Mesenchymal stem cell (in vitro differentiated cells and primary cell): Measurements from ENCODE around the gene NCF1.
"Not testable (repeated sequence)": the region's sequence is repeated elsewhere in the genome, so short reads cannot be mapped to it uniquely, and the experiment has no call there.

Experiments used
- DNase-seq: peaks from one replicate; pipeline ENCODE4 v3.0.0-alpha.2; 2013
- H2AFZ ChIP-seq: one replicate; pipeline ENCODE4 v1.6.1; 2013; ENCODE audit warnings: low read depth, mild to moderate bottlenecking, control low read depth, inconsistent platforms, low read length, moderate library complexity
- H2AK5ac ChIP-seq: 2 replicates; pipeline ENCODE4 v1.6.1; 2013; ENCODE audit warnings: low read length, moderate library complexity, mild to moderate bottlenecking, inconsistent platforms; ENCODE audit not compliant: severe bottlenecking
- H2BK120ac ChIP-seq: one replicate; pipeline ENCODE4 v1.6.1; 2013; ENCODE audit warnings: low read depth, mild to moderate bottlenecking, inconsistent platforms, low read length, moderate library complexity
- H2BK12ac ChIP-seq, 2 experiments: one replicate each; pipeline ENCODE4 v1.6.1; 2013; ENCODE audit warnings: inconsistent platforms in 2 of 2, low read length in 2 of 2, mild to moderate bottlenecking in 2 of 2, moderate library complexity in 2 of 2, control low read depth in 1 of 2
- H2BK15ac ChIP-seq: one replicate; pipeline ENCODE4 v1.6.1; 2013; ENCODE audit warnings: mild to moderate bottlenecking, low read depth, inconsistent platforms; ENCODE audit not compliant: poor library complexity, severe bottlenecking
- H2BK5ac ChIP-seq: 2 replicates; pipeline ENCODE4 v1.6.1; 2013; ENCODE audit warnings: low read depth, mild to moderate bottlenecking, low read length, control low read depth, inconsistent platforms; ENCODE audit not compliant: poor library complexity, severe bottlenecking
- H3K14ac ChIP-seq, 2 experiments: one replicate each; pipeline ENCODE4 v1.6.1; 2013; ENCODE audit warnings: inconsistent platforms in 2 of 2, low read length in 2 of 2, control low read depth in 1 of 2, mild to moderate bottlenecking in 1 of 2, moderate library complexity in 1 of 2
- H3K18ac ChIP-seq, 2 experiments: one replicate each; pipeline ENCODE4 v1.6.1; 2013; ENCODE audit warnings: inconsistent platforms in 2 of 2, low read length in 2 of 2, control low read depth in 1 of 2, low read depth in 1 of 2, mild to moderate bottlenecking in 1 of 2
- H3K23ac ChIP-seq, 2 experiments: one replicate each; pipeline ENCODE4 v1.6.1; 2013; ENCODE audit warnings: inconsistent platforms in 2 of 2, low read length in 2 of 2, mild to moderate bottlenecking in 2 of 2, moderate library complexity in 2 of 2, control low read depth in 1 of 2
- H3K27ac ChIP-seq: 2 replicates; pipeline ENCODE4 v1.5.1; 2013; ENCODE audit warnings: mild to moderate bottlenecking, moderate library complexity, low read length, control low read depth, inconsistent platforms; ENCODE audit not compliant: poor library complexity, severe bottlenecking
- H3K27me3 ChIP-seq, 2 experiments: 2 replicates each; pipeline versions ENCODE4 v1.6.1 to v1.7.0; 2013; ENCODE audit warnings: low read length in 2 of 2, mild to moderate bottlenecking in 2 of 2, moderate library complexity in 2 of 2, control low read depth in 1 of 2, inconsistent platforms in 1 of 2; ENCODE audit not compliant: control insufficient read depth in 1 of 2, insufficient read depth in 1 of 2
- H3K36me3 ChIP-seq, 2 experiments: 2 replicates each; pipeline versions ENCODE4 v1.6.1 to v1.7.0; 2013; ENCODE audit warnings: low read length in 2 of 2, control low read depth in 1 of 2, inconsistent platforms in 1 of 2, low read depth in 1 of 2, mild to moderate bottlenecking in 1 of 2; ENCODE audit not compliant: insufficient read depth in 2 of 2, control insufficient read depth in 1 of 2
- H3K4ac ChIP-seq, 2 experiments: one replicate each; pipeline ENCODE4 v1.6.1; 2013; ENCODE audit warnings: inconsistent platforms in 2 of 2, low read length in 2 of 2, mild to moderate bottlenecking in 2 of 2, moderate library complexity in 2 of 2, control low read depth in 1 of 2, low read depth in 1 of 2
- H3K4me1 ChIP-seq: 2 replicates; pipeline ENCODE4 v1.6.1; 2013; ENCODE audit warnings: low read depth, low read length, control low read depth; ENCODE audit not compliant: control insufficient read depth, insufficient read depth
- H3K4me2 ChIP-seq: 2 replicates; pipeline ENCODE4 v1.6.1; 2013; ENCODE audit warnings: low read length, mild to moderate bottlenecking, inconsistent platforms; ENCODE audit not compliant: poor library complexity, severe bottlenecking
- H3K4me3 ChIP-seq, 2 experiments: 2 replicates each; pipeline versions ENCODE4 v1.5.1 to v1.7.0; 2013; ENCODE audit warnings: low read length in 2 of 2, mild to moderate bottlenecking in 2 of 2, control low read depth in 1 of 2, low read depth in 1 of 2; ENCODE audit not compliant: insufficient read depth in 1 of 2
- H3K79me1 ChIP-seq: replicated peaks from 2 replicates; pipeline ENCODE4 v1.6.1; 2013; ENCODE audit warnings: mild to moderate bottlenecking, control low read depth, low read length, inconsistent platforms; ENCODE audit not compliant: poor library complexity, severe bottlenecking
- H3K9ac ChIP-seq: 2 replicates; pipeline ENCODE4 v1.7.0; 2013; ENCODE audit warnings: mild to moderate bottlenecking, low read length, moderate library complexity
- H3K9me3 ChIP-seq: 2 replicates; pipeline ENCODE4 v1.7.0; 2013; ENCODE audit warnings: mild to moderate bottlenecking, low read length; ENCODE audit not compliant: control insufficient read depth
- H4K8ac ChIP-seq: one replicate; pipeline ENCODE4 v1.6.1; 2013; ENCODE audit warnings: inconsistent platforms, mild to moderate bottlenecking, low read length, moderate library complexity
- H4K91ac ChIP-seq: one replicate; pipeline ENCODE4 v1.6.1; 2013; ENCODE audit warnings: mild to moderate bottlenecking, low read length, inconsistent platforms
- WGBS: methylation state at CpG from one replicate; pipeline ENCODE4 v1.1.7; 2013; ENCODE audit warnings: mixed read lengths; 5-methylcytosine and 5-hydroxymethylcytosine counted together

Gene NCF1

GRCh38 chr7:74815882-74816281, 42.1 kb downstream of the NCF1 start:
- DNase-seq, H3K9ac ChIP-seq, H3K4me2 ChIP-seq, H3K4ac ChIP-seq, H3K27ac ChIP-seq, H2BK15ac ChIP-seq, H2BK12ac ChIP-seq, H3K36me3 ChIP-seq, H3K9me3 ChIP-seq, H3K23ac ChIP-seq, H2BK5ac ChIP-seq, H3K18ac ChIP-seq, H3K14ac ChIP-seq, H4K91ac ChIP-seq, H3K4me1 ChIP-seq, H4K8ac ChIP-seq, H2AFZ ChIP-seq, H3K79me1 ChIP-seq, H3K27me3 ChIP-seq, H3K4me3 ChIP-seq, H2BK120ac ChIP-seq, H2AK5ac ChIP-seq: not testable (repeated sequence)
- no CpG with 5 or more reads among the region's 3 CpGs for WGBS

GRCh38 chr7:74820146-74820805, 46.5 kb downstream of the NCF1 start:
- H3K4ac ChIP-seq = not testable (repeated sequence)
- WGBS = no CpG with 5 or more reads among the region's 23 CpGs

GRCh38 chr7:74821259-74821658, 47.4 kb downstream of the NCF1 start:
- H2AK5ac ChIP-seq, H2BK12ac ChIP-seq, H2BK5ac ChIP-seq, DNase-seq, H3K4ac ChIP-seq, H3K4me3 ChIP-seq, H2BK15ac ChIP-seq, H3K14ac ChIP-seq, H4K8ac ChIP-seq, H3K27ac ChIP-seq, H3K18ac ChIP-seq, H3K9me3 ChIP-seq, H2AFZ ChIP-seq, H3K4me1 ChIP-seq, H2BK120ac ChIP-seq, H3K27me3 ChIP-seq, H3K79me1 ChIP-seq, H3K36me3 ChIP-seq, H3K23ac ChIP-seq, H3K9ac ChIP-seq, H3K4me2 ChIP-seq, H4K91ac ChIP-seq: not testable (repeated sequence)
- no CpG with 5 or more reads among the region's 5 CpGs for WGBS

More at GRCh38 chr7:74820146-74820805, 46.5 kb downstream of the NCF1 start:
- not testable (repeated sequence) for H2BK15ac ChIP-seq, H4K8ac ChIP-seq, H3K14ac ChIP-seq, H3K23ac ChIP-seq, H2AK5ac ChIP-seq, H4K91ac ChIP-seq, H2BK5ac ChIP-seq, H3K4me3 ChIP-seq, H3K36me3 ChIP-seq, H2AFZ ChIP-seq, H3K79me1 ChIP-seq, H3K9ac ChIP-seq, H2BK12ac ChIP-seq, H3K27ac ChIP-seq, H3K9me3 ChIP-seq, H3K4me1 ChIP-seq, H3K18ac ChIP-seq, H2BK120ac ChIP-seq, DNase-seq, H3K27me3 ChIP-seq, H3K4me2 ChIP-seq

- H4K91ac ChIP-seq, H3K79me1 ChIP-seq, H3K4me2 ChIP-seq, H2BK15ac ChIP-seq, H3K27ac ChIP-seq, H4K8ac ChIP-seq, H3K4me1 ChIP-seq, H3K14ac ChIP-seq, H3K4me3 ChIP-seq, H3K23ac ChIP-seq, DNase-seq, H3K27me3 ChIP-seq, H2BK5ac ChIP-seq, H2AK5ac ChIP-seq, H3K4ac ChIP-seq, H2BK12ac ChIP-seq, H3K9ac ChIP-seq, H2AFZ ChIP-seq, H3K18ac ChIP-seq, H3K36me3 ChIP-seq, H2BK120ac ChIP-seq, H3K9me3 ChIP-seq: not testable (repeated sequence)
- WGBS = no CpG with 5 or more reads among the region's 4 CpGs
These were observed 56.1 kb downstream of the NCF1 start for GRCh38 chr7:74829959-74830358.
